Endodermal cell (in vitro differentiated cells): ENCODE measurements around the gene VWA8. TPM values are rescaled to one million over a fixed set of nuclear protein-coding genes. Genes with fewer than 3 reads are reported as not detected.

Source experiments
- DNase-seq: peaks from one replicate; pipeline ENCODE4 v3.0.0-alpha.2; 2017
- H3K27ac ChIP-seq: 2 replicates; pipeline ENCODE4 v1.5.1; 2013; ENCODE audit warnings: mild to moderate bottlenecking, low read depth, low read length, moderate library complexity
- H3K27me3 ChIP-seq: 2 replicates; pipeline ENCODE4 v1.6.1; 2013; ENCODE audit warnings: mild to moderate bottlenecking, low read length, moderate library complexity; ENCODE audit not compliant: insufficient read depth, control insufficient read depth, poor library complexity, severe bottlenecking
- H3K36me3 ChIP-seq: 2 replicates; pipeline ENCODE4 v1.7.0; 2013; ENCODE audit warnings: mild to moderate bottlenecking, low read length, moderate library complexity; ENCODE audit not compliant: control insufficient read depth, insufficient read depth
- H3K4me1 ChIP-seq: one replicate; pipeline ENCODE4 v1.7.0; 2013; ENCODE audit warnings: low read length; ENCODE audit not compliant: control insufficient read depth, insufficient read depth
- H3K4me3 ChIP-seq: 2 replicates; pipeline ENCODE4 v1.5.1; 2013; ENCODE audit warnings: mild to moderate bottlenecking, low read length, moderate library complexity
- H3K9ac ChIP-seq: 2 replicates; pipeline ENCODE4 v1.6.1; 2013; ENCODE audit warnings: mild to moderate bottlenecking, low read length, moderate library complexity; ENCODE audit not compliant: poor library complexity, severe bottlenecking; ENCODE audit errors: extremely low read depth
- H3K9me3 ChIP-seq: 2 replicates; pipeline ENCODE4 v1.6.1; 2013; ENCODE audit warnings: mild to moderate bottlenecking, low read length, moderate library complexity; ENCODE audit not compliant: control insufficient read depth
- H3K27ac Mint-ChIP-seq: 2 replicates; pipeline ENCODE4 v1.8.0; 2020; ENCODE audit warnings: mixed read lengths
- H3K27me3 Mint-ChIP-seq: 2 replicates; pipeline ENCODE4 v1.8.0; 2021; ENCODE audit warnings: mild to moderate bottlenecking, mixed read lengths; ENCODE audit not compliant: insufficient read depth
- H3K36me3 Mint-ChIP-seq: 2 replicates; pipeline ENCODE4 v1.8.0; 2020; ENCODE audit warnings: low read depth, mixed read lengths
- H3K4me1 Mint-ChIP-seq: 2 replicates; pipeline ENCODE4 v1.8.0; 2020; ENCODE audit warnings: mixed read lengths
- H3K4me3 Mint-ChIP-seq: 2 replicates; pipeline ENCODE4 v1.8.0; 2020; ENCODE audit warnings: mild to moderate bottlenecking, moderate library complexity, mixed read lengths
- H3K9me3 Mint-ChIP-seq: 2 replicates; pipeline ENCODE4 v1.8.0; 2020; ENCODE audit warnings: mild to moderate bottlenecking, mixed read lengths
- WGBS, 2 experiments: methylation state at CpG; one replicate each; pipeline versions ENCODE4 v1.1.5 to v1.1.7; 2013; ENCODE audit warnings: missing lambda C conversion rate in 2 of 2, mixed read lengths in 1 of 2; ENCODE audit not compliant: insufficient coverage in 1 of 2, insufficient read length in 1 of 2; 5-methylcytosine and 5-hydroxymethylcytosine counted together
- total RNA-seq, 2 donors: library from RNA; stranded (reverse); fragmentation: NEBNext Ultra II Directional in 1 of 2; extraction: Animal tissue kit (Norgen Biotek cat#: 25700) in 1 of 2; gene quantifications; 2 replicates in 1 of 2; 3 replicates in 1 of 2; pipeline ENCODE4 v1.2.1, GENCODE V29; 2021
- TF ChIP-seq, protein P1 (sequence below): fragments of 200-600 bp; sonication (generic); conservative IDR thresholded peaks from 2 replicates; pipeline ENCODE4 v1.5.0; 2021; ENCODE audit warnings: antibody characterized with exemption, mild to moderate bottlenecking

Gene VWA8
- total RNA-seq, 2 donors from 2014 or later = 24.6 to 25.6 TPM

DNA sequence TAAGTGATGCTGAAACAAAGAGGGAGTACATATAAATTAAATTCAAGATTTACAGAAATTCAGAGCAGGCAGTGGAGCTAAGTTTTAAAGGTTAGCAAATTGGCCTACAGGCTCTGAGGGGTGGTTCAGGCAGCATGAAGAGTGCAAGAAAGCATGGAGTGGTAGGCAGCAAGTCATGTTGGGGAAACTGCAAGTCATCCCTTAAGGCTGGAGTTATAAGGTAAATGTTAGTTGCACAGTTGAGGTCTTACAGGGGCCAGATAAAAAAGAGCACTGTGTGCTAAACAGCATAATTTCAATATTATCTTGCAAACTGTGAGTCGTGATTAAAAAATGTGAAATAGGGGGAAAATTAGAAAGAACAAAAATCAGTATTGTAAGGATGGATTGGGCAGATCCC lies 106.2 kb downstream of the VWA8 start:
- H3K27me3 ChIP-seq = no peaks in the 10 kb centered on the region
- Mint-ChIP-seq H3K27ac (peak overlapping the region; percentile 3), H3K4me3 (no peak overlapping the region), H3K27me3 (no peaks in the 10 kb centered on the region), H3K4me1 (no peaks in the 10 kb centered on the region), H3K9me3 (peaks cover 9% of the 10 kb centered on the region), H3K36me3 (peaks cover 44% of the 10 kb centered on the region)
- H3K4me3 ChIP-seq = no peak overlapping the region
- peaks cover 28% of the 10 kb centered on the region for H3K36me3 ChIP-seq
- H3K9ac ChIP-seq = no peak overlapping the region
- DNase-seq = no peak
- no peaks in the 10 kb centered on the region for H3K4me1 ChIP-seq
- 94 to 100% methylated on average over 1 of the region's 1 CpG for WGBS, 2 experiments
- TF ChIP-seq, protein P1, sequence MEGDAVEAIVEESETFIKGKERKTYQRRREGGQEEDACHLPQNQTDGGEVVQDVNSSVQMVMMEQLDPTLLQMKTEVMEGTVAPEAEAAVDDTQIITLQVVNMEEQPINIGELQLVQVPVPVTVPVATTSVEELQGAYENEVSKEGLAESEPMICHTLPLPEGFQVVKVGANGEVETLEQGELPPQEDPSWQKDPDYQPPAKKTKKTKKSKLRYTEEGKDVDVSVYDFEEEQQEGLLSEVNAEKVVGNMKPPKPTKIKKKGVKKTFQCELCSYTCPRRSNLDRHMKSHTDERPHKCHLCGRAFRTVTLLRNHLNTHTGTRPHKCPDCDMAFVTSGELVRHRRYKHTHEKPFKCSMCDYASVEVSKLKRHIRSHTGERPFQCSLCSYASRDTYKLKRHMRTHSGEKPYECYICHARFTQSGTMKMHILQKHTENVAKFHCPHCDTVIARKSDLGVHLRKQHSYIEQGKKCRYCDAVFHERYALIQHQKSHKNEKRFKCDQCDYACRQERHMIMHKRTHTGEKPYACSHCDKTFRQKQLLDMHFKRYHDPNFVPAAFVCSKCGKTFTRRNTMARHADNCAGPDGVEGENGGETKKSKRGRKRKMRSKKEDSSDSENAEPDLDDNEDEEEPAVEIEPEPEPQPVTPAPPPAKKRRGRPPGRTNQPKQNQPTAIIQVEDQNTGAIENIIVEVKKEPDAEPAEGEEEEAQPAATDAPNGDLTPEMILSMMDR = no peak
- H3K27ac ChIP-seq = no peak overlapping the region
- H3K9me3 ChIP-seq = peaks cover 12% of the 10 kb centered on the region

DNA sequence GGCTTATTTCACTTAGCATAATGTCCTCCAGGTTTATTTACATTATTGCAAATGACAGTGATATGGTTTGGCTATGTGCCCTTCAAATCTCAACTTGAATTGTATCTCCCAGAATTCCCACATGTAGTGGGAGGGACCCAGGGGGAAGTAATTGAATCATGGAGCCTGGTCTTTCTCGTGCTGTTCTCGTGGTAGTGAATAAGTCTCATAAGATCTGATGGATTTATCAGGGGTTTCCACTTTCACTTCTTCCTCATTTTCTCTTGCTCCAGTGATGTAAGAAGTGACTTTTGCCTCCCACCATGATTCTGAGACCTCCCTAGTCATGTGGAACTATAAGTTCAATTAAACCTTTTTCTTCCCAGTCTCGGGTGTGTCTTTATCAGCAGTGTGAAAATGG lies 109.6 kb downstream of the VWA8 start:
- no peaks in the 10 kb centered on the region for H3K27me3 Mint-ChIP-seq
- H3K4me3 Mint-ChIP-seq = no peak overlapping the region
- Histone ChIP-seq H3K9me3 (peaks cover 12% of the 10 kb centered on the region), H3K4me1 (peaks cover 3% of the 10 kb centered on the region), H3K4me3 (no peak overlapping the region), H3K36me3 (peaks cover 18% of the 10 kb centered on the region), H3K27ac (no peak overlapping the region), H3K9ac (no peak overlapping the region), H3K27me3 (no peaks in the 10 kb centered on the region)
- H3K4me1 Mint-ChIP-seq = peaks cover 8% of the 10 kb centered on the region
- TF ChIP-seq, protein P1 = no peak
- no peak for DNase-seq
- H3K27ac Mint-ChIP-seq = no peak overlapping the region
- 100% methylated on average over 2 of the region's 3 CpGs; no CpG with 5 or more reads in 1 of the 2 experiments for WGBS, 2 experiments
- peaks cover 39% of the 10 kb centered on the region for H3K36me3 Mint-ChIP-seq
- peaks cover 9% of the 10 kb centered on the region for H3K9me3 Mint-ChIP-seq

DNA sequence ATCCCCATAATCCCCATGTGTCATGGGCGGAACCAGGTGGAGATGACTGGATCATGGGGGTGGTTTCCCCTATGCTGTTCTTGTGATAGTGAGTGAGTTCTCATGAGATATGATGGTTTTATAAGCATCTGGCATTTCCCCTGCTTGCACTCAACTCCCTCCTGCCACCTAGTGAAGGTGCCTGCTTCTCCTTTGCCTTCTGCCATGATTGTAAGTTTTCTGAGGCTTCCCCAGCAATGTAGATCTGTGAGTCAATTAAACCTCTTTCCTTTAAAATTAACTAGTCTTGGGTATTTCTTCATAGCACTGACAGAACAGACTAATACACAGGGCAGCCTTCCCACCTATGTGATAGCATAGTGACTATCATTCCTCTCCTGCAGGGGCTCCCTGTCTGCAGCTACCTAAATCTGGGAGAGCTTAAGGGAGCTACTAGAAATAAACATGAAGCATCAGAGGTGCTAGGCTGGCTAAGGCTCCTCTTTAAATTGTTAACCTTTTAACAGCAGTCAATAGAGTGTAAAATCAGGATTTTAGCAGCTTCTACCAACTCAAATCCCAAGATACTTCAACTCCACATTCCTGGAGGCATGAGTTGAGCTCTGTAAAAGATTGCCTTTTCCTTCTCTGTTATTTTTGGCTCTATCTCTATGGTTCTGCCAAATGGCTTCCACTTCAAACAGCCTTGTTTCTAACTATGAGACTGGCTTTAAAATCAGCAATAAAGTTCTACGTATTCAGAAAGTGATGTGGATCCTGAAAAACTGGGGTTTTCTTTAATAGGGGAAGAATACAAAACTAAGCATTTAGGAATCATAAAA lies 112.3 kb downstream of the VWA8 start:
- H3K9me3 ChIP-seq = peaks cover 12% of the 10 kb centered on the region
- no peaks in the 10 kb centered on the region for H3K27me3 Mint-ChIP-seq
- H3K9me3 Mint-ChIP-seq = peaks cover 9% of the 10 kb centered on the region
- no peak overlapping the region for H3K27ac ChIP-seq
- no peak overlapping the region for H3K4me3 ChIP-seq
- H3K36me3 ChIP-seq = peaks cover 12% of the 10 kb centered on the region
- DNase-seq = peak; percentile 45
- H3K36me3 Mint-ChIP-seq = peaks cover 44% of the 10 kb centered on the region
- TF ChIP-seq, protein P1 = peak; percentile 58
- H3K4me3 Mint-ChIP-seq = no peak overlapping the region
- peaks cover 3% of the 10 kb centered on the region for H3K4me1 ChIP-seq
- H3K4me1 Mint-ChIP-seq = peaks cover 8% of the 10 kb centered on the region
- H3K27ac Mint-ChIP-seq = no peak overlapping the region
- no peak overlapping the region for H3K9ac ChIP-seq
- 100% methylated on average over 1 of the region's 2 CpGs; no CpG with 5 or more reads in 1 of the 2 experiments for WGBS, 2 experiments
- H3K27me3 ChIP-seq = no peaks in the 10 kb centered on the region
